Measurements from ENCODE around the gene FOXE1. TPM values are rescaled to one million over a fixed set of nuclear protein-coding genes. Genes with fewer than 3 reads are reported as not detected.

The FOXE1 gene
- total RNA-seq: not detected

DNA sequence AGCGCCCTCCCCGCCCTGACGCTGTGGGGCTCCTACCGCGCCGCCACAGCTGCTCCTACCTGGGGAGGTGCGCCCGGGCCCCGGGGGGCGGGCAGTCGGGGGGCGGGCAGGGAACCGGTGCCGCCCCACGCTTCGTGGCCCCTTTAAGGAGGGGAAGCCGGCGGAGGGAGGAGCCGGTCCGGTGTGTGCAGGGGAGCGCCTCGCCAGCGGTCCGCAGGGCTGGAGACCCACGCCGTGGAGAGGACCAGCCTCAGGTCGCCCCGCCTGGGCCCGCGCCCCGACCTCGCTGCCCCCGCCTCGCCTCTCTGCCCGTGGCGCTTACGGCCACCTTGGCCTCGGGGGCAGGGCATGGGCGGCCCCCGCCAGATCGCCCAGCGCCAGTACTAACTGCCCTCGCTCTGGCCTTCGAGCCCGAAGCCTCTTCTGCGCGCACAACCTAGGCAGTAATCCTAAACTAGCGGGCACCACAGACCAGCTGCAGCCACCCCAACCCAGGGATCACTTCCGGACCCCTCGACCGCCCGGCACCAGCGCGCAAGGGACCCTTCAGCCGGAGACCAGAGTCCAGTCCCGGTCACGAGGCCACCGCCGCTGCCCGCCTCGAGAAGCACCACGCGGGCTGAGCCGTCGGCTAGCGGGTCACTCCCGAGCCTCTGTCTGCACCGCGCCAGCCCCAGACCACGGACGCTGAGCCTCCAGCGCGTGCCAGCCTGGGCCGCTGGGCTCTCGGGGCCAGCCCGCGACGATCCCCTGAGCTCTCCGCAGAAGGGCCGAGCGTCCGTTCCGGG is at the start of gene FOXE1:
FOXE1 (plus strand) TSS at position 171 of the 788 bp plus-strand sequence. CDS start 689 bp downstream, outside the sequence.
- DNase-seq (ENCODE audit: low spot score in 2 of 2) (no peak), FAIRE-seq (no peak)

DNA sequence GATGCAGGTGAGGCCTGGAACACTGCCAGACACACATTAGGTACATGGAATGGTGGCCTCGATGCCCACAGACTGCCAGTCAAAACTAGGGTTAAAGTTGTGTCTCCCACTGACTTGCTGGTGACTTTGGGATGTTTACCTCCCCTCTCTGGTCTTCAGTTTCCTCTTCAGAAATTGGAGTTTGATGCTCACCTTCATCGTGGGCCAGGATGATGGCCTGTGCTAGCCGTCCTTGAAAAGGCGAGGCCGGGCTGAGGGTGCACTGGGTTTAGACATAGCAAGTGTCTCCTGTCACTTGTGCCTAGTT is 49.0 kb upstream of the FOXE1 start:
- DNase-seq (ENCODE audit: low spot score in 2 of 2) (no peak), FAIRE-seq (no peak)

DNA sequence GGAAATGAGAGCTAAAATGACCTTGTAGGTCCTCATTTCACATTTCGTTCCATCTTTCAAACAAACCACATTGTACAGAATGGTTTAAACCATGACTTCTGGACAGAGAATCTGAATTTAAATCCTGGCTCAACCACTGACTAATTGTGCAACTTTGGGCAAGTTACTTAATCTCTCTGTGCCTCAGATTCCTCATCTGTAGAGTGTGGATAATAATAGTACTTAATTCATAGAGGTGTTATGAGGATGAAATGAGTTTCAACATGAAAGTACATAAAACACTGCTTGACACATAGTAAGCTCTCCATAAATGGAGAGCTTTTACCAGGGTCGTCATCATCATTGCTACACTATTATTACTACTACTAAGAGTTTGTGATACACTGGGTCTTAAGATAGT is 46.3 kb upstream of the FOXE1 start:
- DNase-seq (ENCODE audit: low spot score in 2 of 2): no peak
- FAIRE-seq: no peak

- no peak for FAIRE-seq
Observed at GRCh38 chr9:97807681-97808080, 45.3 kb upstream of the FOXE1 start.

DNA sequence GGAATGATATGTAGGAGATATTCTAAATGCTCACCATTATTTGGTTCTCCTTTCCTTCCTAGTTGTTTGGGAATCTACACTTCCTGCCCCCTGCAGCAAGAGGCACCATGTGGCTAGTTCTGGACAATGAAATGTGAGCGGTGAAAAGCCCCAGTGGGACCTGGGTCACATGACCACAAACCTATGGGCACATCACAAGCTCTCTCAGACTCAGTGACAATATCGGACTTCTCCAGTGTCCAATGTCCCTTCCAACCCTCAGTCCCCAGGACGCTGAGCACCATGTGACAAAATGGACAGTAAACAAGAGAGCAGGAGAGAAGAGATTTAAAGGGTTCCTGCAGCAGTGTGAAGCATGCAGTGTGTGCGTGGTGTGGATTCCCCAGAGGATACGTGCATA is 44.6 kb upstream of the FOXE1 start:
- FAIRE-seq: no peak

More at GRCh38 chr9:97807681-97808080, 45.3 kb upstream of the FOXE1 start:
- no peak for DNase-seq (ENCODE audit: low spot score in 2 of 2)

GRCh38 chr9:97808972-97809371 is 44.1 kb upstream of the FOXE1 start:
- DNase-seq (ENCODE audit: low spot score in 2 of 2) (no peak), FAIRE-seq (no peak)

More for the DNA sequence above, 44.6 kb upstream of the FOXE1 start:
- DNase-seq (ENCODE audit: low spot score in 2 of 2): no peak

- DNase-seq (ENCODE audit: low spot score in 2 of 2): no peak
- FAIRE-seq: no peak
Observed at GRCh38 chr9:97809666-97810344, 43.2 kb upstream of the FOXE1 start.

GRCh38 chr9:97811533-97812246 is 41.3 kb upstream of the FOXE1 start:
- FAIRE-seq: no peak

GRCh38 chr9:97812247-97812543 is 40.8 kb upstream of the FOXE1 start:
- DNase-seq (ENCODE audit: low spot score in 2 of 2) (no peak), FAIRE-seq (no peak)

More at GRCh38 chr9:97811533-97812246, 41.3 kb upstream of the FOXE1 start:
- no peak for DNase-seq (ENCODE audit: low spot score in 2 of 2)

DNA sequence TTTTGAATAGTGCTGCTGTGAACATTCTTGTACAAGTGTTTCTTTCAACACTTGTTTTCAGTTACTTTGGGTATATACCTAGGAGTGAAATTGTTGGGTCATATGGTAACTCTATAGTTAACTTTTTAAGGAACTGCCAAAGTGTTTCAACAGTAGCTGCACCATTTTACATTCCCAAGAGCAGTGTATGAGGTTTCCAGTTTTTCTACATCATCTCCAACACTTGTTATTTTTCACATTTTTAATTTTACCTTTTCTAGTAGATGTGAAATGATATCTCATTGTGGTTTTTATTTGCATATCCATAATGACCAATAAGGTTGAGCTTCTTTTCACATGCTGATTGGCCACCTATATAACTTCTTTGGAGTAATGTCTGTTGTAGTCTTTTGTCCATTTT is 40.0 kb upstream of the FOXE1 start:
- FAIRE-seq: no peak

GRCh38 chr9:97819735-97820134 is 33.3 kb upstream of the FOXE1 start:
- no peak for DNase-seq (ENCODE audit: low spot score in 2 of 2)
- FAIRE-seq: no peak

More for the DNA sequence above, 40.0 kb upstream of the FOXE1 start:
- DNase-seq (ENCODE audit: low spot score in 2 of 2): no peak

GRCh38 chr9:97820373-97820772 is 32.7 kb upstream of the FOXE1 start:
- FAIRE-seq (no peak), DNase-seq (ENCODE audit: low spot score in 2 of 2) (no peak)

DNA sequence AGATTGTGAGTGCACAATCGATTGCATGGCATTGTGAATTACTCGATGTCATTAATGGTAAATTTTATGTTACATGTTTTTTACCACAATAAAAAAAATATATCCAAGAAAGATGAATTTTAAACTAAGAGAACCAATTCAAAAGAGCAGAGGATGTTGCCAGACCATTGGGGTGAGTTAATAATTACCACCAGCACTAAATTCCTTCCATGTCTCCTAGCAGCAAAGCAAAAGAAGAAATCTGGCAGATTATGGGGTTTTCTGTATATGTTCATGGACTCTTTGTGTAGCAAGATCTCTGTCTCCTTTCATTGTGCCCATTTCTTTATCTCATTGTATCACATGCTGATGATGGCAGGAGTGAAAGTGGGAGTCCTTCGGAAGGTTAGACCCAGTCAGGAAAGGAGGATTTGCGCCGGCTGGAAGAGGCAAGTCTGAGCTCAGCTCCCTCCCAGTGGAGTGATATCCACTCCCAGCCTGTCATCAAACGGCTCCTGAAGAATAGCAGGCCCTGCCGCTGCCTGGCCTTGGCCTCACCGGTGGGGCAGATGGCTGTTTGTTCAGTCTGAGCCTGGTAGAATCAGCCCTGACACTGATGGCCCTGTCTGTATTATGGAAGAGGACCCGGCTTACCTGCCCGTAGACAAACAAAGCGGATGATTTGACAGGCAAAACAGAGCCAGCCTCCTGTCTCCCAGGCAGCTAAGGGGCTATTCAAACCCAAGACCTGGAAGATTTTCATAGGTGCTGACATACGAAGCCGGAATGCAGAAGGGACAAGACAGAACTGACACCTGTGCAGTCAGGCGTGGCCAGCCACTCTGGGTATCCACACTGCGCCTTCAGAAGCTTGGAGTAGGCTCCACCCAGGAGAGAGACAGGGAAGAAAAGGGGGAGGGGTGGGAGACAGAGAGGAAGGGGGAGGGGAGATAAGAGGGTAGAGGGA is 21.9 kb upstream of the FOXE1 start:
- FAIRE-seq (no peak), DNase-seq (ENCODE audit: low spot score in 2 of 2) (no peak)

- FAIRE-seq (no peak), DNase-seq (ENCODE audit: low spot score in 2 of 2) (no peak)
Observed at GRCh38 chr9:97831843-97832636, 21.0 kb upstream of the FOXE1 start.

- no peak for FAIRE-seq
- no peak for DNase-seq (ENCODE audit: low spot score in 2 of 2)
Observed at GRCh38 chr9:97840521-97840920, 12.5 kb upstream of the FOXE1 start.

DNA sequence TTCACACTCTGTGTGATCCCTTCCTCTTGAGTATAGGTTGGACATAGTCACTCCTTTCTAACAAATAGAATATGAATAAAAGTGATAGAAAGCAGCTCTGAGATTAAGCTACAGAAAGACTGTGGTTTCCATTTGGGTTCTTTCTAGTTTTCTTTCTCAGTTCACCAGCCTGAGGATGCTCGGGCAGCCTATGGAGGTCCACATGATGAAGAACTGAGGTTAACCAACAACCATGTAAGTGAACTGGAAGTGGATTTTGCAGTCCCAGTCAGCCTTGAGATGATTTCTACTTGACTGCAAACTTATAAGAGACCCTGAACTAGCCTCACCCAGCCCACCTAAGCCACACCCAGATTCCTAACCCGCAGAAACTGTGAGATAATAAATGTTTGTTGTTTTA is 10.1 kb upstream of the FOXE1 start:
- FAIRE-seq (no peak), DNase-seq (ENCODE audit: low spot score in 2 of 2) (no peak)

DNA sequence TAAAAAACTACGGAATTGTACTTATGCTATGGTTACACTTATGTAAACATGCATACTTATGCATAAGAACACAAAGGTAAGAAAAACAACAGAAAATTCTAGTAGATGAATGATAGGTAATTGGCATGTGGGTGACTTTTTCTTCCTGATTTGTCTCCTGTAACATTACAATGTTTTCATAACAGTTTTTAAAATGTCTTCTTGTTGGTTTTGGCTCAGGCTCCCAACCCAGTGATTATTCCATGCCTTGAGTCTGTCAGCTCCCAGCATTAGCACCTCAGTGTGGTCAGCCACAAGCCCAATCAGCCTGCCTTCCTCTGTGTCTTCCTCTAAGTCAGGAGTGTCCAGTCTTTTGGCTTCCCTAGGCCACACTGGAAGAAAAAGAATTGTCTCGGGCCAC is 7.9 kb upstream of the FOXE1 start:
- FAIRE-seq: no peak
- no peak for DNase-seq (ENCODE audit: low spot score in 2 of 2)

DNA sequence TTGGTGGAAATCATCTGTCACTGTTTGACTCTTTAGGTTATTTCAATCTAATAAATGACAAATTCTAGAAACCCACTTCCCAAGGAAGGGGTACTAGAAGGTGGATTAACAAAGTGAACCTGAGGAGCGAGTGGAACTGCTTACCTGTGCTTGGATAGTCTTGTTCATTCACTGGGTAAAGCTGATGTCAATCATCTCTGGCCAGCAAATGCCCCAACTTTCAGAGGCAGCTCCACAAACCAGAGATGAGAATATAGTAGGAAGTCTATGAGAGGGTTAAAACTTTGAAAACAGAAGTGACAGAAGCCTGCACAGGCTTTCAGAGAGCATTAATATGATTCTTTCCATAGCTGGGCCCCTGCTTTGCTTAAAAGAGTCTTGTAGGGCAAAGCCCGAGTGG is 7.3 kb upstream of the FOXE1 start:
- DNase-seq (ENCODE audit: low spot score in 2 of 2) (no peak), FAIRE-seq (no peak)

- FAIRE-seq: no peak
Observed at GRCh38 chr9:97846347-97846746, 6.7 kb upstream of the FOXE1 start.

More at GRCh38 chr9:97846347-97846746, 6.7 kb upstream of the FOXE1 start:
- no peak for DNase-seq (ENCODE audit: low spot score in 2 of 2)

Data from frontal cortex (tissue), 4 donors.